K562 (cell line): Measurements from ENCODE around the gene NDUFAF2. TPM values are rescaled to one million over a fixed set of nuclear protein-coding genes. Genes with fewer than 3 reads are reported as not detected.

Source experiments
- ATAC-seq: fragments of 200-7000 bp; cut with Tn5 transposase; 3 replicates; pipeline ENCODE4 v1.9.1; 2020; ENCODE audit warnings: moderate library complexity
- BruUV-seq: library from RNA; stranded (reverse); fragments of 400-500 nt; replicated peaks from 2 replicates; lab custom pipeline; 2021; lab: Mats Ljungman, UMichigan
- CTCF ChIA-PET: fragments of 300-600 bp; formaldehyde crosslinking; extraction: SDS; loops from one replicate; lab custom pipeline; 2021; ENCODE audit warnings: low intra/inter-chr PET ratio; lab: Yijun Ruan, JAX
- POLR2A ChIA-PET: fragments of 300-600, 350-650 bp; sonication (Branson Sonifier 250); formaldehyde crosslinking; extraction: SDS; loops from one replicate; lab custom pipeline; 2021; ENCODE audit warnings: antibody characterized with exemption, inconsistent platforms; lab: Yijun Ruan, JAX
- DNase-seq, 4 experiments: peaks; one replicate each; pipeline versions ENCODE4 v3.0.0 to v3.0.0-alpha.2; 2011 to 2018; ENCODE audit warnings: low spot score in 3 of 4, mixed read lengths in 3 of 4; ENCODE audit errors: extremely low read depth in 1 of 4
- FAIRE-seq: peaks from 2 replicates; lab custom pipeline; 2011; peaks lifted over from hg19 to GRCh38; lab: Jason Lieb, UNC
- H2AFZ ChIP-seq: 2 replicates; pipeline ENCODE4 v1.6.0; 2011; ENCODE audit warnings: low read depth, low read length, control low read depth, inconsistent platforms
- H3K27ac ChIP-seq: fragments of 200-600 bp; 3 replicates; pipeline ENCODE4 v1.8.0; 2011; ENCODE audit warnings: low read depth, mild to moderate bottlenecking, control low read depth, inconsistent platforms, low read length, moderate library complexity, mixed read lengths; ENCODE audit errors: extremely low read depth
- H3K27me3 ChIP-seq, 2 experiments: fragments of 300-600 bp in 1 of 2; 2 replicates in 1 of 2; 3 replicates in 1 of 2; pipeline versions ENCODE4 v1.6.0 to v1.8.0; 2011; ENCODE audit warnings: inconsistent platforms in 2 of 2, low read length in 2 of 2, mild to moderate bottlenecking in 1 of 2, mixed read lengths in 1 of 2, moderate library complexity in 1 of 2; ENCODE audit not compliant: control insufficient read depth in 2 of 2, insufficient read depth in 2 of 2
- H3K36me3 ChIP-seq: fragments of 300-600 bp; 3 replicates; pipeline ENCODE4 v1.8.0; 2011; ENCODE audit warnings: mild to moderate bottlenecking, low read length, inconsistent platforms; ENCODE audit not compliant: control insufficient read depth, insufficient read depth
- H3K4me1 ChIP-seq, 2 experiments: fragments of 200-600 bp in 1 of 2; replicated peaks in 1 of 2; 2 replicates in 1 of 2; 3 replicates in 1 of 2; pipeline versions ENCODE4 v1.5.1 to v1.8.0; 2011; ENCODE audit warnings: inconsistent platforms in 2 of 2, low read length in 2 of 2, mild to moderate bottlenecking in 1 of 2, mixed read lengths in 1 of 2, moderate library complexity in 1 of 2; ENCODE audit not compliant: control insufficient read depth in 2 of 2, insufficient read depth in 2 of 2
- H3K4me2 ChIP-seq: 2 replicates; pipeline ENCODE4 v1.6.1; 2011; ENCODE audit warnings: low read length, control low read depth, inconsistent platforms, mixed read lengths; ENCODE audit not compliant: insufficient read depth
- H3K4me3 ChIP-seq: fragments of 200-600 bp; sonication (generic), shearing (Covaris generic); 2 replicates; pipeline ENCODE4 v1.5.1; 2016; ENCODE audit warnings: control low read depth, inconsistent platforms
- H3K79me2 ChIP-seq: fragments of 200-600 bp; 3 replicates; pipeline ENCODE4 v1.8.0; 2011; ENCODE audit warnings: low read length, inconsistent platforms; ENCODE audit not compliant: control insufficient read depth, insufficient read depth
- H3K9ac ChIP-seq, 2 experiments: 2 replicates each; pipeline versions ENCODE4 v1.6.0 to v1.6.1; 2011; ENCODE audit warnings: low read depth in 2 of 2, low read length in 2 of 2, control low read depth in 1 of 2, inconsistent platforms in 1 of 2, mild to moderate bottlenecking in 1 of 2, mixed read lengths in 1 of 2; ENCODE audit not compliant: insufficient read depth in 1 of 2
- H3K9me1 ChIP-seq: one replicate; pipeline ENCODE4 v1.6.0; 2011; ENCODE audit warnings: inconsistent platforms, mild to moderate bottlenecking, low read length, moderate library complexity; ENCODE audit not compliant: control insufficient read depth, insufficient read depth
- H3K9me3 ChIP-seq: replicated peaks from 2 replicates; pipeline ENCODE4 v1.5.1; 2011; ENCODE audit warnings: low read depth, low read length, inconsistent platforms; ENCODE audit not compliant: control insufficient read depth, insufficient read depth
- H4K20me1 ChIP-seq: replicated peaks from 2 replicates; pipeline ENCODE4 v1.6.1; 2011; ENCODE audit warnings: low read length, inconsistent platforms, mixed read lengths; ENCODE audit not compliant: control insufficient read depth, insufficient read depth
- CBFA2T3 ChIP-seq: fragments of 450-650 bp; IDR thresholded peaks from 2 replicates; pipeline ENCODE4 v1.6.1; 2017
- DEAF1 ChIP-seq: fragments of 450-650 bp; formaldehyde crosslinking; IDR thresholded peaks from 2 replicates; pipeline ENCODE4 v1.4.0; 2020; ENCODE audit warnings: mild to moderate bottlenecking, moderate library complexity
- FOXJ3 ChIP-seq: sonication (generic); formaldehyde crosslinking; IDR thresholded peaks from 2 replicates; pipeline ENCODE4 v1.4.0; 2020; ENCODE audit warnings: mild to moderate bottlenecking, missing genetic modification reagents
- ID3 ChIP-seq, 2 experiments: fragments of 250-450 bp in 1 of 2; fragments of 450-650 bp in 1 of 2; sonication (Bioruptor Pico) in 1 of 2; IDR thresholded peaks; 2 replicates each; pipeline versions ENCODE4 v1.6.1 to v1.8.0; 2016 to 2021; ENCODE audit warnings: mild to moderate bottlenecking in 2 of 2, moderate library complexity in 2 of 2, missing compliant biosample characterization in 1 of 2, missing genetic modification characterization in 1 of 2
- KLF10 ChIP-seq: fragments of 250-450 bp; sonication (Bioruptor Pico); IDR thresholded peaks from 2 replicates; pipeline ENCODE4 v1.6.1; 2021; ENCODE audit warnings: matching md5 sums
- L3MBTL2 ChIP-seq: fragments of 450-650 bp; IDR thresholded peaks from 2 replicates; pipeline ENCODE4 v1.6.1; 2016; ENCODE audit warnings: mild to moderate bottlenecking, moderate library complexity
- MBD2 ChIP-seq: sonication (generic); IDR thresholded peaks from 2 replicates; pipeline ENCODE4 v1.6.1; 2016; ENCODE audit warnings: low read depth, borderline replicate concordance
- NFATC3 ChIP-seq: fragments of 450-650 bp; IDR thresholded peaks from 2 replicates; pipeline ENCODE4 v1.6.1; 2017; ENCODE audit warnings: mild to moderate bottlenecking
- SUPT5H ChIP-seq: fragments of 450-650 bp; IDR thresholded peaks from 2 replicates; pipeline ENCODE4 v1.6.1; 2016
- TRIM24 ChIP-seq, 2 experiments: fragments of 450-650 bp; IDR thresholded peaks; 2 replicates each; pipeline ENCODE4 v1.6.1; 2016
- XRCC4 ChIP-seq: IDR thresholded peaks from one replicate; pipeline ENCODE4 v1.6.1; 2011; ENCODE audit not compliant: insufficient read depth, insufficient read length; ENCODE audit errors: extremely low read depth
- YBX1 ChIP-seq: fragments of 450-650 bp; IDR thresholded peaks from 2 replicates; pipeline ENCODE4 v1.7.1; 2016; ENCODE audit warnings: mild to moderate bottlenecking
- ZC3H11A ChIP-seq: IDR thresholded peaks from 2 replicates; pipeline ENCODE4 v1.6.1; 2012; ENCODE audit warnings: low read depth, low read length, improper control_type of control experiment
- ZNF124 ChIP-seq: sonication (generic); formaldehyde crosslinking; IDR thresholded peaks from 2 replicates; pipeline ENCODE4 v1.8.1; 2022; ENCODE audit warnings: missing genetic modification reagents
- ZNF263 ChIP-seq: sonication (generic); formaldehyde crosslinking; IDR thresholded peaks from 2 replicates; pipeline ENCODE4 v1.8.0; 2022; ENCODE audit warnings: mild to moderate bottlenecking, missing genetic modification reagents, borderline replicate concordance
- in situ Hi-C: fragments of 300-500 bp; cut with MboI; formaldehyde crosslinking; loops from 4 replicates; pipeline ENCODE4 v1.15.0; 2018; ENCODE audit warnings: inconsistent platforms, mixed read lengths
- intact Hi-C: fragments of 100-400 bp; cut with micrococcal nuclease; formaldehyde crosslinking; loops from 2 replicates; pipeline ENCODE4 v1.14.2; 2022
- polyA plus RNA-seq, 8 experiments: library from polyadenylated mRNA; depleted of rRNA in 4 of 8; stranded (reverse) in 5 of 8; unstranded in 3 of 8; fragments of >200 nt; fragmentation: Nextera tagmentation in 2 of 8; fragmentation: Illumina TruSeq in 1 of 8; extraction: Ambion mirVana in 2 of 8; extraction: Trizol in 1 of 8; gene quantifications; 2 replicates each; pipeline versions ENCODE4 v1.2.1 to v1.2.3, GENCODE V29; 2011 to 2014; ENCODE audit warnings: inconsistent platforms in 1 of 8, missing spikeins in 1 of 8
- total RNA-seq, 7 experiments: library from RNA; depleted of rRNA in 6 of 7; stranded (reverse); fragments of >200 nt in 6 of 7; fragmentation: Illumina TruSeq in 2 of 7; extraction: Trizol in 2 of 7; gene quantifications; 2 replicates each; pipeline versions ENCODE4 v1.2.1 to v1.2.3, GENCODE V29; 2011 to 2021; ENCODE audit warnings: low replicate concordance in 1 of 7
- TF ChIP-seq, protein P1 (sequence below): IDR thresholded peaks from 3 replicates; pipeline ENCODE4 v1.6.1; 2011; ENCODE audit warnings: borderline replicate concordance, mild to moderate bottlenecking, moderate library complexity; ENCODE audit not compliant: insufficient read length; ENCODE audit errors: extremely low read depth
- TF ChIP-seq, protein P2 (sequence below): fragments of 250-450 bp; sonication (Bioruptor Pico); IDR thresholded peaks from 2 replicates; pipeline ENCODE4 v1.5.0; 2020; ENCODE audit warnings: mild to moderate bottlenecking

NDUFAF2 gene
- total and polyA plus RNA-seq, 9 of the 15 experiments (the other 6 are each of a cell fraction or from before 2014, with no cell fraction given): 56.0 to 155 (median 95.9) TPM

- DNase-seq: no peak
- Histone ChIP-seq H3K4me2 (no peak overlapping the region), H3K9me3 (no peaks in the 10 kb centered on the region), H3K9me1 (no peaks in the 10 kb centered on the region), H3K9ac (no peak overlapping the region), H3K27ac (no peak overlapping the region), H3K36me3 (no peaks in the 10 kb centered on the region), H4K20me1 (no peaks in the 10 kb centered on the region), H3K27me3 (no peaks in the 10 kb centered on the region), H3K79me2 (no peaks in the 10 kb centered on the region), H2AFZ (no peak overlapping the region), H3K4me3 (no peak overlapping the region), H3K4me1 (no peaks in the 10 kb centered on the region)
- no peak for FAIRE-seq
- in situ Hi-C loops (no loop called here), intact Hi-C loops (no loop called here)
- ChIA-PET POLR2A (interaction anchor here (0.7 to 0.8 kb wide), 2 partner anchors 197 to 631 kb away, joined by 3 read pairs; no protein-coding TSS in a partner anchor), CTCF (no interaction called here)
- ATAC-seq: no peak
- BruUV-seq: no TSS peak
- no peak for TF ChIP-seq YBX1
- TF ChIP-seq, protein P1, sequence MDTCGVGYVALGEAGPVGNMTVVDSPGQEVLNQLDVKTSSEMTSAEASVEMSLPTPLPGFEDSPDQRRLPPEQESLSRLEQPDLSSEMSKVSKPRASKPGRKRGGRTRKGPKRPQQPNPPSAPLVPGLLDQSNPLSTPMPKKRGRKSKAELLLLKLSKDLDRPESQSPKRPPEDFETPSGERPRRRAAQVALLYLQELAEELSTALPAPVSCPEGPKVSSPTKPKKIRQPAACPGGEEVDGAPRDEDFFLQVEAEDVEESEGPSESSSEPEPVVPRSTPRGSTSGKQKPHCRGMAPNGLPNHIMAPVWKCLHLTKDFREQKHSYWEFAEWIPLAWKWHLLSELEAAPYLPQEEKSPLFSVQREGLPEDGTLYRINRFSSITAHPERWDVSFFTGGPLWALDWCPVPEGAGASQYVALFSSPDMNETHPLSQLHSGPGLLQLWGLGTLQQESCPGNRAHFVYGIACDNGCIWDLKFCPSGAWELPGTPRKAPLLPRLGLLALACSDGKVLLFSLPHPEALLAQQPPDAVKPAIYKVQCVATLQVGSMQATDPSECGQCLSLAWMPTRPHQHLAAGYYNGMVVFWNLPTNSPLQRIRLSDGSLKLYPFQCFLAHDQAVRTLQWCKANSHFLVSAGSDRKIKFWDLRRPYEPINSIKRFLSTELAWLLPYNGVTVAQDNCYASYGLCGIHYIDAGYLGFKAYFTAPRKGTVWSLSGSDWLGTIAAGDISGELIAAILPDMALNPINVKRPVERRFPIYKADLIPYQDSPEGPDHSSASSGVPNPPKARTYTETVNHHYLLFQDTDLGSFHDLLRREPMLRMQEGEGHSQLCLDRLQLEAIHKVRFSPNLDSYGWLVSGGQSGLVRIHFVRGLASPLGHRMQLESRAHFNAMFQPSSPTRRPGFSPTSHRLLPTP: no peak
- TF ChIP-seq DEAF1 (CRISPR knock-in tag): no peak
- no peak for TF ChIP-seq SUPT5H
- TF ChIP-seq CBFA2T3: no peak
- TF ChIP-seq FOXJ3 (CRISPR knock-in tag): no peak
- no peak for TF ChIP-seq KLF10 (CRISPR knock-in tag)
- TF ChIP-seq MBD2: no peak
- TF ChIP-seq, protein P2, sequence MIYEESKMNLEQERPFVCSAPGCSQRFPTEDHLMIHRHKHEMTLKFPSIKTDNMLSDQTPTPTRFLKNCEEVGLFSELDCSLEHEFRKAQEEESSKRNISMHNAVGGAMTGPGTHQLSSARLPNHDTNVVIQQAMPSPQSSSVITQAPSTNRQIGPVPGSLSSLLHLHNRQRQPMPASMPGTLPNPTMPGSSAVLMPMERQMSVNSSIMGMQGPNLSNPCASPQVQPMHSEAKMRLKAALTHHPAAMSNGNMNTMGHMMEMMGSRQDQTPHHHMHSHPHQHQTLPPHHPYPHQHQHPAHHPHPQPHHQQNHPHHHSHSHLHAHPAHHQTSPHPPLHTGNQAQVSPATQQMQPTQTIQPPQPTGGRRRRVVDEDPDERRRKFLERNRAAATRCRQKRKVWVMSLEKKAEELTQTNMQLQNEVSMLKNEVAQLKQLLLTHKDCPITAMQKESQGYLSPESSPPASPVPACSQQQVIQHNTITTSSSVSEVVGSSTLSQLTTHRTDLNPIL (CRISPR knock-in tag): no peak
- TF ChIP-seq L3MBTL2: no peak
- no peak for TF ChIP-seq ZNF124 (CRISPR knock-in tag)
- no peak for TF ChIP-seq TRIM24 (IDR thresholded peaks at IDR 0.05)
- no peak for TF ChIP-seq ZNF263 (CRISPR knock-in tag)
- TF ChIP-seq NFATC3: no peak
- no peak for TF ChIP-seq XRCC4
- TF ChIP-seq ID3 (CRISPR knock-in tag; IDR thresholded peaks at IDR 0.05): no peak
- TF ChIP-seq ID3 (tag; IDR thresholded peaks at IDR 0.05): no peak
- no peak for TF ChIP-seq ZC3H11A
Observed at GRCh38 chr5:61000887-61001286, 55.9 kb downstream of the NDUFAF2 start.
